H1 (cell line): Measurements from ENCODE around the gene SMIM24. TPM values are rescaled to one million over a fixed set of nuclear protein-coding genes. Genes with fewer than 3 reads are reported as not detected.

Source experiments
- ATF2 ChIP-seq: IDR thresholded peaks from 2 replicates; pipeline ENCODE4 v1.6.1; 2012; ENCODE audit warnings: low read length, inconsistent platforms
- polyA plus RNA-seq, 7 experiments: library from polyadenylated mRNA; depleted of rRNA in 3 of 7; stranded (reverse) in 5 of 7; unstranded in 2 of 7; fragments of >200 nt in 5 of 7; fragments of 200-250 nt in 2 of 7; gene quantifications; 1 replicate in 5 of 7; 2 replicates in 1 of 7; 4 replicates in 1 of 7; pipeline versions ENCODE4 v1.2.1 to v1.2.3, GENCODE V29; 2011 to 2013; ENCODE audit warnings: missing spikeins in 2 of 7, mixed read lengths in 2 of 7
- total RNA-seq: library from RNA; stranded (reverse); fragmentation: NEBNext Ultra II Directional; extraction: Animal tissue kit (Norgen Biotek cat#: 25700); gene quantifications from 2 replicates; pipeline ENCODE4 v1.2.1, GENCODE V29; 2021

SMIM24 gene
- total and polyA plus RNA-seq, 2 of the 8 experiments (the other 6 are each of a cell fraction or from before 2014, with no cell fraction given): 3.8 to 4.5 TPM

- TF ChIP-seq ATF2: no peak
Measured at GRCh38 chr19:3434630-3435553, 45.4 kb downstream of the SMIM24 start (continued).
